ENCODE results near the gene IRF5.

DNA sequence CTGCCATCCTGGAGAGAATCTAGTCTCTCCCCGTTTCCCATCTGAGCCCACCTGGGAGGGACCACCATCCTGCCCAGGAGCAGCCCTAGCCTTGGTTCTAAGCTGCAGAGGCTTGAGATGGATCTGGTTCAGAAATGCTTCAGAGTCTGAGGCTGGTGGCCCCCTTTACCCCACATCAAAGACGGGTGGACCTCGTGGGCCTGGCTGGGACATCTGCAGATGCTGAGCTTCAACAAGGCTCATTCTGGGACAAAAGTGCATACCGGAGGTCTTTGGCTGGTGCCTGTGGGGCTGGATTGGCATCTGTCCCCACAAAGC is 4.9 kb upstream of the IRF5 start:
- TF ChIP-seq GATA3 (IDR thresholded peaks at IDR 0.05; ENCODE audit: low read depth, low read length) (no peak), GATA2 (IDR thresholded peaks at IDR 0.05; ENCODE audit: low read depth, low read length) (no peak)
